ENCODE measurements around the gene MYH7. TPM values are rescaled to one million over a fixed set of nuclear protein-coding genes. Genes with fewer than 3 reads are reported as not detected.
A peak's percentile ranks its signal among the peaks of the same experiment; 100 is the strongest.

MYH7 gene
- total and polyA plus RNA-seq, 8 donors: 0.03 to 2.0 (median 0.05) TPM; not detected in 1

GRCh38 chr14:23382731-23383440 is 52.6 kb downstream of the MYH7 start:
- no peak for TF ChIP-seq CTCF (IDR thresholded peaks at IDR 0.05)
- Histone ChIP-seq H3K27me3 (peaks cover 0 to 36% of the 10 kb centered on the region in 2 donors), H3K4me3 (no peak overlapping the region), H3K4me1 (no peaks in the 10 kb centered on the region), H3K9me3 (no peaks in the 10 kb centered on the region), H3K36me3 (no peaks in the 10 kb centered on the region), H3K27ac (no peak overlapping the region)
- intact Hi-C loops (cut with DNase I): no loop called here
- ATAC-seq (no peak), DNase-seq (no peak)

GRCh38 chr14:23382276-23382675 is 53.2 kb downstream of the MYH7 start:
- Histone ChIP-seq H3K4me1 (no peaks in the 10 kb centered on the region), H3K9me3 (no peaks in the 10 kb centered on the region), H3K27ac (no peak overlapping the region), H3K27me3 (peaks cover 0 to 36% of the 10 kb centered on the region in 2 donors), H3K4me3 (no peak overlapping the region), H3K36me3 (no peaks in the 10 kb centered on the region)
- no peak for TF ChIP-seq CTCF (IDR thresholded peaks at IDR 0.05)
- intact Hi-C loops (cut with DNase I): no loop called here
- ATAC-seq (no peak), DNase-seq (no peak)

GRCh38 chr14:23381871-23382270 is 53.6 kb downstream of the MYH7 start:
- ATAC-seq: no peak
- Histone ChIP-seq H3K9me3 (no peaks in the 10 kb centered on the region), H3K27ac (no peak overlapping the region), H3K36me3 (no peaks in the 10 kb centered on the region), H3K4me1 (no peaks in the 10 kb centered on the region), H3K27me3 (peaks cover 0 to 36% of the 10 kb centered on the region in 2 donors), H3K4me3 (no peak overlapping the region)
- TF ChIP-seq CTCF (IDR thresholded peaks at IDR 0.05): no peak
- intact Hi-C loops (cut with DNase I): no loop called here
- no peak for DNase-seq

- H3K27me3 ChIP-seq: peaks cover 0 to 36% of the 10 kb centered on the region in 2 donors
- DNase-seq (no peak), ATAC-seq (no peak)
- no peak overlapping the region for H3K27ac ChIP-seq
- intact Hi-C loops (cut with DNase I): no loop called here
- no peaks in the 10 kb centered on the region for H3K4me1 ChIP-seq
- no peak overlapping the region for H3K4me3 ChIP-seq
- H3K36me3 ChIP-seq: no peaks in the 10 kb centered on the region
- H3K9me3 ChIP-seq: no peaks in the 10 kb centered on the region
- no peak for TF ChIP-seq CTCF (IDR thresholded peaks at IDR 0.05)
Measured at GRCh38 chr14:23380976-23381375, 54.5 kb downstream of the MYH7 start.

GRCh38 chr14:23380197-23380914 is 55.1 kb downstream of the MYH7 start:
- intact Hi-C loops (cut with DNase I): no loop called here
- H3K27ac ChIP-seq: no peak overlapping the region

More at GRCh38 chr14:23380197-23380914, 55.1 kb downstream of the MYH7 start:
- DNase-seq (no peak), ATAC-seq (peak; percentile 5)
- no peaks in the 10 kb centered on the region for H3K4me1 ChIP-seq
- no peak for TF ChIP-seq CTCF (IDR thresholded peaks at IDR 0.05)
- no peaks in the 10 kb centered on the region for H3K9me3 ChIP-seq
- H3K27me3 ChIP-seq: peaks cover 0 to 36% of the 10 kb centered on the region in 2 donors
- H3K36me3 ChIP-seq: no peaks in the 10 kb centered on the region
- H3K4me3 ChIP-seq: no peak overlapping the region

All from left lung (tissue), 10 donors.